ENCODE results near the gene TGFBR3. TPM values are rescaled to one million over a fixed set of nuclear protein-coding genes. Genes with fewer than 3 reads are reported as not detected.

TGFBR3 gene
- total RNA-seq = 7.3 and 7.9 TPM in 2 replicates

GRCh38 chr1:91885716-91886506, at the start of gene TGFBR3:
Gene TGFBR3, minus strand, starts transcription at chr1:91886151. Its CDS starts 24,620 bp downstream, at chr1:91861531.

Other genes with a start within 250 kb of the TGFBR3 start
- not detected in 2 replicates for gene BRDT, start 63.2 kb upstream of the TGFBR3 start, total RNA-seq
- 3.9 and 8.4 TPM in 2 replicates for gene EPHX4, start 143.8 kb upstream of the TGFBR3 start, total RNA-seq
- gene SETSIP, start 189.3 kb upstream of the TGFBR3 start, total RNA-seq = 0.09 TPM in 1 of 2 replicates, not detected in the other
- 1.6 and 1.8 TPM in 2 replicates for gene BTBD8, start 194.2 kb upstream of the TGFBR3 start, total RNA-seq